Rectal smooth muscle tissue (tissue), 1 donor: ENCODE data around the gene FAM25A.
"Not testable (repeated sequence)": the region's sequence is repeated elsewhere in the genome, so short reads cannot be mapped to it uniquely, and the experiment has no call there.

Source experiments
- H3K27ac ChIP-seq: one replicate; pipeline ENCODE4 v1.7.0; 2013; ENCODE audit warnings: low read depth, low read length, inconsistent platforms
- H3K27me3 ChIP-seq: one replicate; pipeline ENCODE4 v1.7.0; 2013; ENCODE audit warnings: low read length; ENCODE audit not compliant: control insufficient read depth, insufficient read depth
- H3K36me3 ChIP-seq: one replicate; pipeline ENCODE4 v1.7.0; 2013; ENCODE audit warnings: low read length; ENCODE audit not compliant: control insufficient read depth, insufficient read depth
- H3K4me1 ChIP-seq: one replicate; pipeline ENCODE4 v1.7.0; 2013; ENCODE audit warnings: low read length; ENCODE audit not compliant: control insufficient read depth, insufficient read depth
- H3K4me3 ChIP-seq: one replicate; pipeline ENCODE4 v1.7.0; 2013; ENCODE audit warnings: low read length
- H3K9ac ChIP-seq: one replicate; pipeline ENCODE4 v1.7.0; 2013; ENCODE audit warnings: low read length

Gene FAM25A

GRCh38 chr10:87020056-87020455 is at the start of gene FAM25A:
FAM25A (plus strand) TSS chr10:87020294; CDS start chr10:87020325, 31 bp downstream.
- not testable (repeated sequence) for H3K27ac ChIP-seq, H3K4me1 ChIP-seq, H3K9ac ChIP-seq, H3K27me3 ChIP-seq, H3K4me3 ChIP-seq, H3K36me3 ChIP-seq

GRCh38 chr10:86970982-86971231 is 49.2 kb upstream of the FAM25A start:
- no peaks in the 10 kb centered on the region for H3K36me3 ChIP-seq
- H3K4me3 ChIP-seq: peak overlapping the region; percentile 76
- no peaks in the 10 kb centered on the region for H3K27me3 ChIP-seq
- H3K9ac ChIP-seq: peak overlapping the region; percentile 84
- H3K27ac ChIP-seq: peak overlapping the region; percentile 97
- peaks cover 15% of the 10 kb centered on the region for H3K4me1 ChIP-seq

GRCh38 chr10:86971232-86971991 is 48.7 kb upstream of the FAM25A start:
- Histone ChIP-seq H3K27me3 (no peaks in the 10 kb centered on the region), H3K4me1 (peaks cover 15% of the 10 kb centered on the region), H3K9ac (peak overlapping the region; percentile 4), H3K36me3 (no peaks in the 10 kb centered on the region), H3K4me3 (peak overlapping the region; percentile 76), H3K27ac (peak overlapping the region; percentile 97)

GRCh38 chr10:86972613-86973380 is 47.3 kb upstream of the FAM25A start:
- Histone ChIP-seq H3K27ac (peak overlapping the region; percentile 97), H3K9ac (no peak overlapping the region), H3K4me3 (no peak overlapping the region), H3K27me3 (no peaks in the 10 kb centered on the region), H3K36me3 (no peaks in the 10 kb centered on the region), H3K4me1 (peaks cover 15% of the 10 kb centered on the region)

GRCh38 chr10:86974484-86974883 is 45.6 kb upstream of the FAM25A start:
- Histone ChIP-seq H3K27me3 (no peaks in the 10 kb centered on the region), H3K4me3 (no peak overlapping the region), H3K36me3 (no peaks in the 10 kb centered on the region), H3K4me1 (peaks cover 5% of the 10 kb centered on the region), H3K9ac (no peak overlapping the region), H3K27ac (no peak overlapping the region)

- Histone ChIP-seq H3K27me3 (no peaks in the 10 kb centered on the region), H3K4me3 (no peak overlapping the region), H3K9ac (no peak overlapping the region), H3K36me3 (no peaks in the 10 kb centered on the region), H3K27ac (no peak overlapping the region), H3K4me1 (no peaks in the 10 kb centered on the region)
Observed at GRCh38 chr10:86976362-86977056, 43.6 kb upstream of the FAM25A start.

GRCh38 chr10:86978457-86978856 is 41.6 kb upstream of the FAM25A start:
- H3K4me1 ChIP-seq, H3K36me3 ChIP-seq, H3K27ac ChIP-seq: not testable (repeated sequence)

GRCh38 chr10:86979296-86979818 is 40.7 kb upstream of the FAM25A start:
- Histone ChIP-seq H3K27ac (peak overlapping the region; percentile 1), H3K27me3 (no peaks in the 10 kb centered on the region), H3K9ac (no peak overlapping the region), H3K4me1 (no peaks in the 10 kb centered on the region), H3K36me3 (no peaks in the 10 kb centered on the region), H3K4me3 (no peak overlapping the region)

More at GRCh38 chr10:86978457-86978856, 41.6 kb upstream of the FAM25A start:
- not testable (repeated sequence) for H3K4me3 ChIP-seq, H3K27me3 ChIP-seq, H3K9ac ChIP-seq

- no peaks in the 10 kb centered on the region for H3K27me3 ChIP-seq
- H3K36me3 ChIP-seq: no peaks in the 10 kb centered on the region
- H3K4me3 ChIP-seq: no peak overlapping the region
- peak overlapping the region; percentile 41 for H3K27ac ChIP-seq
- no peaks in the 10 kb centered on the region for H3K4me1 ChIP-seq
- no peak overlapping the region for H3K9ac ChIP-seq
Observed at GRCh38 chr10:86979977-86980448, 40.1 kb upstream of the FAM25A start.

- not testable (repeated sequence) for H3K27ac ChIP-seq, H3K4me3 ChIP-seq, H3K9ac ChIP-seq, H3K27me3 ChIP-seq, H3K36me3 ChIP-seq, H3K4me1 ChIP-seq
Observed at GRCh38 chr10:86981020-86981419, 39.1 kb upstream of the FAM25A start.

- H3K27ac ChIP-seq: no peak overlapping the region
- no peaks in the 10 kb centered on the region for H3K4me1 ChIP-seq
- no peaks in the 10 kb centered on the region for H3K27me3 ChIP-seq
- H3K9ac ChIP-seq: no peak overlapping the region
- H3K36me3 ChIP-seq: no peaks in the 10 kb centered on the region
- H3K4me3 ChIP-seq: no peak overlapping the region
Observed at GRCh38 chr10:86981716-86982115, 38.4 kb upstream of the FAM25A start.

- not testable (repeated sequence) for H3K9ac ChIP-seq, H3K4me3 ChIP-seq, H3K4me1 ChIP-seq, H3K27me3 ChIP-seq, H3K27ac ChIP-seq, H3K36me3 ChIP-seq
Observed at GRCh38 chr10:86984498-86984897, 35.6 kb upstream of the FAM25A start.
